Measurements from ENCODE around the gene RAPGEF5.
A peak's percentile ranks its signal among the peaks of the same experiment; 100 is the strongest.

Gene RAPGEF5

GRCh38 chr7:22195397-22196172 lies 161.4 kb downstream of the RAPGEF5 start:
- DNase-seq (ENCODE audit: low spot score): peak; percentile 8
- in situ Hi-C loops (cut with MboI; ENCODE audit: low sequenced_read_pairs, unreplicated experiment): no loop called here
- TF ChIP-seq, protein P1, sequence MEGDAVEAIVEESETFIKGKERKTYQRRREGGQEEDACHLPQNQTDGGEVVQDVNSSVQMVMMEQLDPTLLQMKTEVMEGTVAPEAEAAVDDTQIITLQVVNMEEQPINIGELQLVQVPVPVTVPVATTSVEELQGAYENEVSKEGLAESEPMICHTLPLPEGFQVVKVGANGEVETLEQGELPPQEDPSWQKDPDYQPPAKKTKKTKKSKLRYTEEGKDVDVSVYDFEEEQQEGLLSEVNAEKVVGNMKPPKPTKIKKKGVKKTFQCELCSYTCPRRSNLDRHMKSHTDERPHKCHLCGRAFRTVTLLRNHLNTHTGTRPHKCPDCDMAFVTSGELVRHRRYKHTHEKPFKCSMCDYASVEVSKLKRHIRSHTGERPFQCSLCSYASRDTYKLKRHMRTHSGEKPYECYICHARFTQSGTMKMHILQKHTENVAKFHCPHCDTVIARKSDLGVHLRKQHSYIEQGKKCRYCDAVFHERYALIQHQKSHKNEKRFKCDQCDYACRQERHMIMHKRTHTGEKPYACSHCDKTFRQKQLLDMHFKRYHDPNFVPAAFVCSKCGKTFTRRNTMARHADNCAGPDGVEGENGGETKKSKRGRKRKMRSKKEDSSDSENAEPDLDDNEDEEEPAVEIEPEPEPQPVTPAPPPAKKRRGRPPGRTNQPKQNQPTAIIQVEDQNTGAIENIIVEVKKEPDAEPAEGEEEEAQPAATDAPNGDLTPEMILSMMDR (IDR thresholded peaks at IDR 0.05; ENCODE audit: borderline replicate concordance, control extremely low read depth, extremely low read depth, insufficient read depth, missing control alignments): no peak

DNA sequence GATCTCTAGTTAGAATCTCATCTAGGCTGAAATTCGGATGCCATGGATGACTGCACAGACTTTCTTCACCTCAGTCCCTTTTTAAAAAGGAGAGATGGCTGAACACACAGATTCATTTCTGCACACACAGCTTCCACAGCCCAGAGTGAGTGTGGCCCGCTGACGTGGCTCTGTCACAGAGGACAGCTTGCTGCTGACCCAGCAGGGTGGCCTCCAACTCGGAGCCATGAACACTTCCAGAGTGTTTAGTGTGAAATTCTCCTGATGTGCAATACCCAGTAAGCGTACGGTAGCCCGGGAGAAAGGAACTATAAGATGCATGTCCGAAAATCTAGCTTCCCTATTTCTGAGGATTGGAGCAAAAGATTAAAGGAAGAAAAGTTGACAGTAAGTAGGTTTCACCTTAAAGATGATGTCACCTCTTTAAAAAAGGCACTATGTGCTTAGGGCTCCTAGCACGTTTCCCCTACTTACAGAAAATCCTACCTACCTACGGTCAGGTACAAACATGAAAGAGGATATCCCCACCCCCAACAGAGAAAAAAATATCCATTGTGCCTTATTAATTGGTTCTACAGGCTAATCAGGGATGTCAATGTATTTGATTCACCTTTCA lies 162.2 kb downstream of the RAPGEF5 start:
- in situ Hi-C loops (cut with MboI; ENCODE audit: low sequenced_read_pairs, unreplicated experiment): no loop called here
- DNase-seq (ENCODE audit: low spot score): no peak
- TF ChIP-seq, protein P1 (IDR thresholded peaks at IDR 0.05; ENCODE audit: borderline replicate concordance, control extremely low read depth, extremely low read depth, insufficient read depth, missing control alignments): no peak

GRCh38 chr7:22193450-22193983 lies 163.4 kb downstream of the RAPGEF5 start:
- in situ Hi-C loops (cut with MboI; ENCODE audit: low sequenced_read_pairs, unreplicated experiment): no loop called here
- no peak for DNase-seq (ENCODE audit: low spot score)
- TF ChIP-seq, protein P1 (IDR thresholded peaks at IDR 0.05; ENCODE audit: borderline replicate concordance, control extremely low read depth, extremely low read depth, insufficient read depth, missing control alignments): no peak

- no peak for DNase-seq (ENCODE audit: low spot score)
- TF ChIP-seq, protein P1 (IDR thresholded peaks at IDR 0.05; ENCODE audit: borderline replicate concordance, control extremely low read depth, extremely low read depth, insufficient read depth, missing control alignments): no peak
- in situ Hi-C loops (cut with MboI; ENCODE audit: low sequenced_read_pairs, unreplicated experiment): no loop called here
Measured at GRCh38 chr7:22192801-22193200, 164.2 kb downstream of the RAPGEF5 start.

DNA sequence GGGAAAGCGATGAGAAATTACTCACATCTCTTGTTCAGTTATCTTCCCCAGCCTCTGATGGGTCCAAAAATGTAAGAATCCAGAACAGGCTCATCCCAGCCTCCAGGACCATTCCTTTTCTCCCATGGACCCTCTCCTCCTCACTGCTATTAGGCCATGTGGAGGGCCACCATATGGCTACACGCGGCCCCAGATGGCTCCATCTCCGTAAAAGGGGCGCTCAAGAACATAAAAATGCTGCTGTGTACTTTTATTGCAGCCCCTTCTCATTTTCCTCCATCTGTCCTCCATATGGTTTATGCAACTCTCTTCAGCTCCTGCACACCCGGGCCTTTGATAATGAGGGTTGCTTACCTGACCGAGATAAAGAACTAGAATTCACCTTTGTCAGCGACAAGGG lies 166.2 kb downstream of the RAPGEF5 start:
- no peak for DNase-seq (ENCODE audit: low spot score)
- in situ Hi-C loops (cut with MboI; ENCODE audit: low sequenced_read_pairs, unreplicated experiment): no loop called here
- TF ChIP-seq, protein P1 (IDR thresholded peaks at IDR 0.05; ENCODE audit: borderline replicate concordance, control extremely low read depth, extremely low read depth, insufficient read depth, missing control alignments): no peak

- in situ Hi-C loops (cut with MboI; ENCODE audit: low sequenced_read_pairs, unreplicated experiment): no loop called here
- no peak for DNase-seq (ENCODE audit: low spot score)
- TF ChIP-seq, protein P1 (IDR thresholded peaks at IDR 0.05; ENCODE audit: borderline replicate concordance, control extremely low read depth, extremely low read depth, insufficient read depth, missing control alignments): no peak
Measured at GRCh38 chr7:22189741-22190140, 167.2 kb downstream of the RAPGEF5 start.
